ENCODE results near the gene GJA9. TPM values are rescaled to one million over a fixed set of nuclear protein-coding genes. Genes with fewer than 3 reads are reported as not detected.

The GJA9 gene
- total and polyA plus RNA-seq, 2 of the 4 experiments (the other 2 are of a cell fraction), result not detected

GRCh38 chr1:38896169-38896568 is 14.8 kb upstream of the GJA9 start:
- Histone ChIP-seq H3K9me1 (ENCODE audit: insufficient read depth, low read length) (no peaks in the 10 kb centered on the region), H4K91ac (ENCODE audit: insufficient read depth, low read depth, low read length) (no peak overlapping the region), H3K4me2 (ENCODE audit: low read depth, low read length) (no peak overlapping the region), H3K4me3 (ENCODE audit: insufficient read depth, low read depth, low read length) (no peak overlapping the region), H3K9ac (ENCODE audit: low read depth, low read length) (no peak overlapping the region), H3K14ac (replicated peaks; ENCODE audit: low read depth, low read length) (no peak overlapping the region), H4K20me1 (ENCODE audit: insufficient read depth, low read length) (no peaks in the 10 kb centered on the region), H3K23ac (ENCODE audit: low read depth, low read length) (no peak overlapping the region), H3K27me3 (ENCODE audit: control insufficient read depth, insufficient read depth, low read length) (no peaks in the 10 kb centered on the region), H3K4me1 (ENCODE audit: control insufficient read depth, insufficient read depth, low read length) (no peaks in the 10 kb centered on the region), H2BK20ac (ENCODE audit: low read depth, low read length) (no peak overlapping the region), H2AFZ (replicated peaks; ENCODE audit: low read length, poor library complexity) (no peak overlapping the region), H3K56ac (ENCODE audit: extremely low read depth, insufficient read depth, low read length) (no peak overlapping the region), H2AK9ac (replicated peaks; ENCODE audit: low read depth, low read length, poor library complexity) (no peak overlapping the region), H3K27ac (ENCODE audit: insufficient read depth, low read length) (no peak overlapping the region), H3K79me1 (ENCODE audit: low read depth in 1 of 2, low read length in 2 of 2) (no peaks in the 10 kb centered on the region), H3K9me3 (ENCODE audit: control insufficient read depth, insufficient read depth, low read length) (no peaks in the 10 kb centered on the region), H2AK5ac (ENCODE audit: low read depth, low read length) (no peak overlapping the region), H4K5ac (ENCODE audit: low read depth, low read length) (no peak overlapping the region), H3K36me3 (ENCODE audit: control insufficient read depth, insufficient read depth, low read length) (no peaks in the 10 kb centered on the region), H2BK5ac (ENCODE audit: low read depth, low read length, poor library complexity, severe bottlenecking) (no peak overlapping the region), H2BK15ac (ENCODE audit: low read depth, low read length) (no peak overlapping the region), H3K18ac (ENCODE audit: low read depth, low read length) (no peak overlapping the region), H4K8ac (ENCODE audit: low read depth in 2 of 2, low read length in 2 of 2) (no peak overlapping the region), H2BK120ac (ENCODE audit: low read depth, low read length) (no peak overlapping the region), H3K4ac (ENCODE audit: low read depth, low read length) (no peak overlapping the region)
- ChIA-PET CTCF (no interaction called here), POLR2A (ENCODE audit: unreplicated experiment) (no interaction called here)
- intact Hi-C loops (cut with micrococcal nuclease), result no loop called here
- DNase-seq (no peak), ATAC-seq (ENCODE audit: low read depth) (no peak)
- in situ Hi-C loops (cut with MboI; ENCODE audit: low sequenced_read_pairs), result no loop called here
- no TSS peak for BruUV-seq (replicated peaks)
- TF ChIP-seq NFE2L2 (IDR thresholded peaks at IDR 0.05; ENCODE audit: low read depth, low read length), result no peak
- no peak for TF ChIP-seq RAD21 (IDR thresholded peaks at IDR 0.05; ENCODE audit: low read length)
- TF ChIP-seq ELK1 (IDR thresholded peaks at IDR 0.05; ENCODE audit: borderline replicate concordance, low read depth, low read length), result no peak
- no peak for TF ChIP-seq MAFK (IDR thresholded peaks at IDR 0.05; ENCODE audit: low read depth, low read length)
- no peak for TF ChIP-seq FOS (IDR thresholded peaks at IDR 0.05; ENCODE audit: low read depth, low read length)
- TF ChIP-seq USF2 (IDR thresholded peaks at IDR 0.05; ENCODE audit: low read depth, low read length), result no peak
- no peak for TF ChIP-seq BHLHE40 (IDR thresholded peaks at IDR 0.05; ENCODE audit: low read depth, low read length)
- no peak for TF ChIP-seq CHD1 (IDR thresholded peaks at IDR 0.05; ENCODE audit: low read depth, low read length)
- no peak for TF ChIP-seq MAZ (IDR thresholded peaks at IDR 0.05; ENCODE audit: borderline replicate concordance, low read depth, low read length)
- TF ChIP-seq CTCF (conservative IDR thresholded peaks at IDR 0.05; ENCODE audit: low read depth, low read length), result no peak
- TF ChIP-seq RFX5 (IDR thresholded peaks at IDR 0.05; ENCODE audit: low read depth, low read length), result no peak
- no peak for TF ChIP-seq RCOR1 (IDR thresholded peaks at IDR 0.05; ENCODE audit: insufficient replicate concordance, low read length)
- TF ChIP-seq SMC3 (IDR thresholded peaks at IDR 0.05; ENCODE audit: low read depth, low read length), result no peak
- TF ChIP-seq CEBPB (IDR thresholded peaks at IDR 0.05; ENCODE audit: low read depth, low read length), result no peak
- dilution Hi-C loops (cut with HindIII; ENCODE audit: low sequenced_read_pairs, unreplicated experiment), result no loop called here
- no CpG with 5 or more reads among the region's 2 CpGs for WGBS, 2 experiments (ENCODE audit: extremely low coverage in 2 of 2, insufficient read length in 1 of 2)
